HUES48 (cell line): Measurements from ENCODE around the gene B4GAT1.

ENCODE experiments used
- H3K27ac ChIP-seq: one replicate; pipeline ENCODE4 v1.7.0; 2013; ENCODE audit warnings: low read depth, low read length, inconsistent platforms
- H3K27me3 ChIP-seq: 2 replicates; pipeline ENCODE4 v1.6.1; 2013; ENCODE audit warnings: mild to moderate bottlenecking, low read length; ENCODE audit not compliant: control insufficient read depth, insufficient read depth
- H3K36me3 ChIP-seq: 2 replicates; pipeline ENCODE4 v1.6.1; 2013; ENCODE audit warnings: low read length; ENCODE audit not compliant: control insufficient read depth, insufficient read depth
- H3K4me1 ChIP-seq: 2 replicates; pipeline ENCODE4 v1.6.1; 2013; ENCODE audit warnings: mild to moderate bottlenecking, low read length; ENCODE audit not compliant: control insufficient read depth, insufficient read depth
- H3K4me3 ChIP-seq: 2 replicates; pipeline ENCODE4 v1.5.1; 2013; ENCODE audit warnings: mild to moderate bottlenecking, low read depth, low read length
- H3K9ac ChIP-seq: 2 replicates; pipeline ENCODE4 v1.6.1; 2013; ENCODE audit warnings: mild to moderate bottlenecking, low read depth, low read length, moderate library complexity
- H3K9me3 ChIP-seq: 2 replicates; pipeline ENCODE4 v1.6.1; 2013; ENCODE audit warnings: low read length; ENCODE audit not compliant: control insufficient read depth, insufficient read depth

The B4GAT1 gene

GRCh38 chr11:66340596-66341501 lies 6.6 kb downstream of the B4GAT1 start:
- H3K36me3 ChIP-seq: peaks cover 55% of the 10 kb centered on the region
- H3K4me1 ChIP-seq: peaks cover 12% of the 10 kb centered on the region

DNA sequence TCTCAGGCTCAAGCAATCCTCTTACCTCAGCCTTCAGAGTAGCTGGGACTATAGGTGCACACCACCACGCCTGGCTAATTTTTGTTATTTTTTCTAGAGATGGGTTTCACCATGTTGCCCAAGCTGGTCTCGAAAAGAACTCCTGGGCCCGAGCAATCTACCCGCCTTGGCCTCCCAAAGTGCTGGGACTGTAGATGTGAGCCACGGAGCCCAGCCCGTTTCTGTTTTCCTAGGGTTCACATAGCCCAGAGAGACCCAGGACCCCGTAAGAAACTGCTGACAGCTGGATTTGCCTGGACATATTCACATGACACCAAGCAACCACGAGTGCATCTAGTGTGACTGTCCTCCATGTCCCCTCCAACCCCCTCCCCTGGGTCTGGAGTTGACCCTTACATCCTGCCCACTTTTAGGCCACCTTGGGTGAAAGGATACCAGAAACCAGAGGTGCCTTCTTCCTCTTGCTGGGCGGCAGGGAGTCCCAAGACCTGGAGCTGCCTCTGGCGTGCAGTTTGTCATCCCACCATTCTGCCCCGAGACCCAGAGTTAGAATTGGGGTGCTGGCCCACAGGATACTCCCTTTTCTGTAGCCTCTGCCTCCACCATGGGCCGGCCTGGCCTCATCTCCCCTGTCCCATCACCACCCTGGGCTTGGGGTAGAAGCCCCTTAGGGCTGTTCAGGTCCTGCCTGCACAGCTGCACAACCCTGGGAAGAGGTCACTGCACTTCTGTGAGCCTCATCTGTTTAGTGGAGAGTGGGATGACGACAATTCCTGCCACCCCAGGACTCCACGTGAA lies 7.5 kb downstream of the B4GAT1 start:
- no peaks in the 10 kb centered on the region for H3K9me3 ChIP-seq
- no peak overlapping the region for H3K4me3 ChIP-seq
- no peaks in the 10 kb centered on the region for H3K27me3 ChIP-seq
- peaks cover 55% of the 10 kb centered on the region for H3K36me3 ChIP-seq
- peaks cover 18% of the 10 kb centered on the region for H3K4me1 ChIP-seq
- H3K27ac ChIP-seq: no peak overlapping the region
- no peak overlapping the region for H3K9ac ChIP-seq

More at GRCh38 chr11:66340596-66341501, 6.6 kb downstream of the B4GAT1 start:
- no peaks in the 10 kb centered on the region for H3K9me3 ChIP-seq
- no peak overlapping the region for H3K4me3 ChIP-seq
- no peak overlapping the region for H3K9ac ChIP-seq
- no peak overlapping the region for H3K27ac ChIP-seq
- no peaks in the 10 kb centered on the region for H3K27me3 ChIP-seq

GRCh38 chr11:66339162-66339675 lies 8.2 kb downstream of the B4GAT1 start:
- no peak overlapping the region for H3K4me3 ChIP-seq
- no peak overlapping the region for H3K9ac ChIP-seq
- no peaks in the 10 kb centered on the region for H3K27me3 ChIP-seq
- peaks cover 18% of the 10 kb centered on the region for H3K4me1 ChIP-seq
- peaks cover 55% of the 10 kb centered on the region for H3K36me3 ChIP-seq
- no peak overlapping the region for H3K27ac ChIP-seq
- H3K9me3 ChIP-seq: no peaks in the 10 kb centered on the region

- Histone ChIP-seq H3K9ac (no peak overlapping the region), H3K27ac (no peak overlapping the region), H3K27me3 (no peaks in the 10 kb centered on the region), H3K9me3 (no peaks in the 10 kb centered on the region), H3K4me3 (no peak overlapping the region), H3K4me1 (peaks cover 18% of the 10 kb centered on the region), H3K36me3 (peaks cover 54% of the 10 kb centered on the region)
Measured at GRCh38 chr11:66338276-66339161, 8.9 kb downstream of the B4GAT1 start.

GRCh38 chr11:66337103-66337899 lies 10.1 kb downstream of the B4GAT1 start:
- H3K27me3 ChIP-seq: no peaks in the 10 kb centered on the region
- H3K27ac ChIP-seq: peak overlapping the region; percentile 65
- no peaks in the 10 kb centered on the region for H3K9me3 ChIP-seq
- peaks cover 49% of the 10 kb centered on the region for H3K36me3 ChIP-seq
- no peak overlapping the region for H3K4me3 ChIP-seq
- no peak overlapping the region for H3K9ac ChIP-seq
- peaks cover 18% of the 10 kb centered on the region for H3K4me1 ChIP-seq

DNA sequence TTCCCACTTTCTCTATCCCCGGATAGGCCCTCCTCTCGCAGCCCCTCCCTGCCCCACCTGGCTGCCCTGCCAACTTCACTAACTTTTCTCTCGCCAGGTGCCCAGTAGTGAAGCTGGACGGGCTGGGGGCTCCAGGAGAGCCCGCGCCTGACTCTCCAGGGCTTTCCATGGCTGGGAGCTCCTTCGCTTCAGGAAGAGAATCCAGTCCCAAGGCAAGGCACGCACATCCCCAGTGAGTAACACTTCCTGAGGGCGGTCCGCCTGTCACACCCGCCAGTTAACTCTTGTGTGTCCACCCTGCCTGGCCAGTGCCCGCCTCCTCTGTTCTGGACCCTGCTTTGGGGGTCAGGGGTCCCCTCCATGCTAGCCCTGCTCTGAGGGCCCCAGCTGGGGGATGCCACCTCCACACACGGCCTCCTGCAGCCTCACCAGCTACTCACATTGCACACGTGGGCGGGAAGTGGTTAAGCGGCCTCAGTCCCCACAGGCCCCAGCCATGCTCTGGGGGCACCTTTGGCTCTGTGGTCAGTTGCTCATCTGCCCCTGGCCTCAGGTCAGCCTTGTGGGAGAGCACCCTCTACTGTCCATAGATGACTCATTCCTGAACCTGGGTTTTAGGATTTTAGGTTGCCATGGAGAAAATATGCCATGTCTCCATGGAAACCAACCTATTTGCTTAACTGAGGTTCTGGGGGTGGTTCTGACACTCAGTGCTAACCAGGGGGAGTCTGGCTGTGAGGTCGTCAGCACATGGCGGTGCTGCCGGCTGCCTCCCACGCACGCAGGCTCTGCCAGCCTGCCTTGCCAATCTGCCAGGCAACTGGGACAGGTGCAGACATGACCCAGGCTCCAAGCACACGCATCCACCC lies 11.0 kb downstream of the B4GAT1 start, which contains the start of gene RIN1:
RIN1 (minus strand) TSS at position 201 of the 869 bp plus-strand sequence; CDS start at position 169, 32 bp downstream.
- Histone ChIP-seq H3K4me1 (peaks cover 18% of the 10 kb centered on the region), H3K27ac (peak within 1 kb of the TSS; percentile 65), H3K27me3 (no peaks in the 10 kb centered on the region), H3K36me3 (peaks cover 41% of the 10 kb centered on the region), H3K9ac (peak within 1 kb of the TSS; percentile 12; the same call in 1 of the 2 replicates), H3K9me3 (no peaks in the 10 kb centered on the region), H3K4me3 (peak within 1 kb of the TSS; percentile 53)

GRCh38 chr11:66335531-66336233 lies 11.7 kb downstream of the B4GAT1 start:
- Histone ChIP-seq H3K4me3 (peak overlapping the region; percentile 53), H3K9ac (peak overlapping the region; percentile 12; the same call in 1 of the 2 replicates), H3K4me1 (peaks cover 18% of the 10 kb centered on the region), H3K36me3 (peaks cover 33% of the 10 kb centered on the region), H3K27ac (peak overlapping the region; percentile 65), H3K27me3 (no peaks in the 10 kb centered on the region), H3K9me3 (no peaks in the 10 kb centered on the region)

- Histone ChIP-seq H3K4me1 (peaks cover 18% of the 10 kb centered on the region), H3K9me3 (no peaks in the 10 kb centered on the region), H3K36me3 (peaks cover 25% of the 10 kb centered on the region), H3K9ac (no peak overlapping the region), H3K27ac (no peak overlapping the region), H3K4me3 (0 out of 2 replicates have a peak overlapping the region, but pooled peaks have one; percentile 53), H3K27me3 (no peaks in the 10 kb centered on the region)
Measured at GRCh38 chr11:66334605-66335442, 12.6 kb downstream of the B4GAT1 start.
